ENCODE data around the gene MAN1C1. TPM values are rescaled to one million over a fixed set of nuclear protein-coding genes. Genes with fewer than 3 reads are reported as not detected.

MAN1C1 gene
- polyA plus RNA-seq, 1 donor from 2014 or later: 1.3 TPM

- H3F3A ChIP-seq (ENCODE audit: insufficient read depth, low read length, poor library complexity, severe bottlenecking): no peaks in the 10 kb centered on the region
- H3K27me3 ChIP-seq (ENCODE audit: insufficient read depth, low read depth, low read length): no peaks in the 10 kb centered on the region
- H2AFZ ChIP-seq (ENCODE audit: low read depth, low read length): no peak overlapping the region
- H3K4me3 ChIP-seq (ENCODE audit: low read length): no peak overlapping the region
- no peak overlapping the region for H3K4me2 ChIP-seq (ENCODE audit: low read length)
- H3K9me3 ChIP-seq (ENCODE audit: low read length): no peaks in the 10 kb centered on the region
- no peaks in the 10 kb centered on the region for H4K20me1 ChIP-seq (ENCODE audit: insufficient read depth)
- no peaks in the 10 kb centered on the region for H3K9me2 ChIP-seq (ENCODE audit: insufficient read depth, low read length)
- no peak overlapping the region for H3K9ac ChIP-seq (ENCODE audit: low read length)
- TF ChIP-seq SMC3 (conservative IDR thresholded peaks at IDR 0.05; ENCODE audit: poor library complexity) (no peak), REST (IDR thresholded peaks at IDR 0.05; ENCODE audit: borderline replicate concordance) (no peak), EZH2 (IDR thresholded peaks at IDR 0.05; ENCODE audit: borderline replicate concordance, insufficient read depth, low read length, poor library complexity, severe bottlenecking) (no peak), POLR2AphosphoS5 (IDR thresholded peaks at IDR 0.05) (no peak), EP300 (conservative IDR thresholded peaks at IDR 0.05; ENCODE audit: poor library complexity, severe bottlenecking) (no peak), TAF1 (IDR thresholded peaks at IDR 0.05; ENCODE audit: low read depth) (no peak), CTCF (IDR thresholded peaks at IDR 0.05; ENCODE audit: poor library complexity, severe bottlenecking) (no peak), MXI1 (conservative IDR thresholded peaks at IDR 0.05; ENCODE audit: poor library complexity, severe bottlenecking) (no peak), RAD21 (conservative IDR thresholded peaks at IDR 0.05) (no peak)
- no peaks in the 10 kb centered on the region for H3K79me2 ChIP-seq (replicated peaks; ENCODE audit: insufficient read depth, low read length)
- no peaks in the 10 kb centered on the region for H3K36me3 ChIP-seq (ENCODE audit: insufficient read depth, low read length)
- H3K27ac ChIP-seq (ENCODE audit: low read length): no peak overlapping the region
Observed at GRCh38 chr1:25711555-25712298, 95.1 kb downstream of the MAN1C1 start.

GRCh38 chr1:25712299-25712970 is 95.8 kb downstream of the MAN1C1 start:
- Histone ChIP-seq H3K79me2 (replicated peaks; ENCODE audit: insufficient read depth, low read length) (no peaks in the 10 kb centered on the region), H3K4me2 (ENCODE audit: low read length) (no peak overlapping the region), H3K4me3 (ENCODE audit: low read length) (no peak overlapping the region), H2AFZ (ENCODE audit: low read depth, low read length) (no peak overlapping the region), H3K9me3 (ENCODE audit: low read length) (no peaks in the 10 kb centered on the region), H3K27me3 (ENCODE audit: insufficient read depth, low read depth, low read length) (no peaks in the 10 kb centered on the region), H3K9ac (ENCODE audit: low read length) (no peak overlapping the region), H3K36me3 (ENCODE audit: insufficient read depth, low read length) (no peaks in the 10 kb centered on the region), H3K9me2 (ENCODE audit: insufficient read depth, low read length) (no peaks in the 10 kb centered on the region), H4K20me1 (ENCODE audit: insufficient read depth) (no peaks in the 10 kb centered on the region), H3K27ac (ENCODE audit: low read length) (no peak overlapping the region), H3F3A (ENCODE audit: insufficient read depth, low read length, poor library complexity, severe bottlenecking) (no peaks in the 10 kb centered on the region)
- TF ChIP-seq EZH2 (IDR thresholded peaks at IDR 0.05; ENCODE audit: borderline replicate concordance, insufficient read depth, low read length, poor library complexity, severe bottlenecking) (no peak), REST (IDR thresholded peaks at IDR 0.05; ENCODE audit: borderline replicate concordance) (no peak), CTCF (IDR thresholded peaks at IDR 0.05; ENCODE audit: poor library complexity, severe bottlenecking) (no peak), RAD21 (conservative IDR thresholded peaks at IDR 0.05) (no peak), SMC3 (conservative IDR thresholded peaks at IDR 0.05; ENCODE audit: poor library complexity) (no peak), TAF1 (IDR thresholded peaks at IDR 0.05; ENCODE audit: low read depth) (no peak), MXI1 (conservative IDR thresholded peaks at IDR 0.05; ENCODE audit: poor library complexity, severe bottlenecking) (no peak), POLR2AphosphoS5 (IDR thresholded peaks at IDR 0.05) (no peak), EP300 (conservative IDR thresholded peaks at IDR 0.05; ENCODE audit: poor library complexity, severe bottlenecking) (no peak)
